OCI-LY1 (cell line): ENCODE data around the gene ARHGAP22.

ENCODE experiments used
- EZH2 ChIP-seq: fragments of 200-600 bp; sonication (generic), shearing (Covaris generic); IDR thresholded peaks from 2 replicates; pipeline ENCODE4 v1.8.0; 2017; ENCODE audit warnings: borderline replicate concordance, mixed run types, mild to moderate bottlenecking, antibody characterized with exemption, low read length, moderate library complexity, mixed read lengths
- TF ChIP-seq, protein P1 (sequence below): fragments of 200-600 bp; sonication (generic), shearing (Covaris generic); IDR thresholded peaks from 2 replicates; pipeline ENCODE4 v1.5.1; 2017; ENCODE audit warnings: mild to moderate bottlenecking, antibody characterized with exemption, low read length, moderate library complexity, mixed read lengths

DNA sequence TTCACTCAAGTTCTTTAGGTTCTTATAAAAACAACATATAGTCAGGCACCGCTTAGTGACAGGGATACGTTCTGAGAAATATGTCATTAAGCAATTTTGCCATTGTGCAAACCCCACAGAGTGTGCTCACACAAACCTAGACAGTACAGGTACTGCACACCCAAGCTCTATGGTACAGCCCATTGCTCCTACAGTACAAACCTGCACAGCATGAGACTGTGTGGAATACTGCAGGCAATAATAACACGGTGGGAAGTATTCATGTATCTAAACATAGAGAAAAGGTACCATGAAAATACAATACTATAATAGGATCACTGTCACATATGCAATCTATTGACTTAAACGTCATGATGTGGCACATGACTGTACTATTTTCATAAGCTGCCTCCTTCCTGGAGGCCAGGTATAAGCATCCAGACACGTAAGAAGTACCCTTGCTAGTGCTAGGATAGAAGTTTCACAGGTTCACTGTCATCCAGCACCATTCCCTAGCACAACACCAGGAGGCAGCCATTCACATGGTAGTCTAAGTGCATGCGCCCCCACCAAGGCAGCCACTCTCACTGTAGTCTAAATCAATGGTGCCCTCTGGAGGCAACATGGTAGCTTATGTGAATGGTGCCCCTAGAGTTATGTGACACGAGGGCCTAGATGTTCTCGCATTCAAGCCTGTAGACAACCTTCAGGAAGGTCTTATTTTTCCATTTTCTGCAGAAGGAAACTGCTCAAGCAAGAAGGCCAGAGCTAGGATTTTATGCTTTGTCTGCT is 98.5 kb downstream of the ARHGAP22 start:
- TF ChIP-seq, protein P1, sequence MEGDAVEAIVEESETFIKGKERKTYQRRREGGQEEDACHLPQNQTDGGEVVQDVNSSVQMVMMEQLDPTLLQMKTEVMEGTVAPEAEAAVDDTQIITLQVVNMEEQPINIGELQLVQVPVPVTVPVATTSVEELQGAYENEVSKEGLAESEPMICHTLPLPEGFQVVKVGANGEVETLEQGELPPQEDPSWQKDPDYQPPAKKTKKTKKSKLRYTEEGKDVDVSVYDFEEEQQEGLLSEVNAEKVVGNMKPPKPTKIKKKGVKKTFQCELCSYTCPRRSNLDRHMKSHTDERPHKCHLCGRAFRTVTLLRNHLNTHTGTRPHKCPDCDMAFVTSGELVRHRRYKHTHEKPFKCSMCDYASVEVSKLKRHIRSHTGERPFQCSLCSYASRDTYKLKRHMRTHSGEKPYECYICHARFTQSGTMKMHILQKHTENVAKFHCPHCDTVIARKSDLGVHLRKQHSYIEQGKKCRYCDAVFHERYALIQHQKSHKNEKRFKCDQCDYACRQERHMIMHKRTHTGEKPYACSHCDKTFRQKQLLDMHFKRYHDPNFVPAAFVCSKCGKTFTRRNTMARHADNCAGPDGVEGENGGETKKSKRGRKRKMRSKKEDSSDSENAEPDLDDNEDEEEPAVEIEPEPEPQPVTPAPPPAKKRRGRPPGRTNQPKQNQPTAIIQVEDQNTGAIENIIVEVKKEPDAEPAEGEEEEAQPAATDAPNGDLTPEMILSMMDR: peak; percentile 55; the same call in 1 of the 2 replicates
- no peak for TF ChIP-seq EZH2
